Measurements from ENCODE around the gene PSMC3IP.

DNA sequence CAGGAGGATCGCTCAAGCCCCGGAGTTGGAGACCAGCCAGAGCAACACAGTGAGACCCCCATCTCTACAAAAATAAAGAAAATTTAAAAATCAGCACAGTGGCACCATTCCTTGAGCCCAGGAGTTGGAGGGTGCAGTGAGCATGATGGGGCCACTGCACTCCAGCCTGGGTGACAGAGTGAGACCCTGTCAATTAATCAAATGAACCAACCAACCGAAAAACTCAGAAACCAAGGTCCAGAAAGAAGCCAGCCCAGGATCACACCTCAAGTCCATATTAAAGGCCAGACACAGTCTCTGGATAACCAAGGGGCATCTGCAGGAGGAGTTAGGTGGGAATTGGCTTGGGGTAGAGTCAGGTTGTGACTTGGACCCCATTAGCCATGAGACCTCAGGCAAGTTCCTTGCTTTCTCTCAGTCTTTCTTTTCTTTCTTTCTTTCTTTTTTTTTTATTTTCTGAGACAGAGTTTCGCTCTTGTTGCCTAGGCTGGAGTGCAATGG is 22.4 kb downstream of the PSMC3IP start:
- no peak for TF ChIP-seq RFX5 (IDR thresholded peaks at IDR 0.05; ENCODE audit: low read depth, low read length)
- TF ChIP-seq CTCF (conservative IDR thresholded peaks at IDR 0.05; ENCODE audit: low read depth, low read length) = no peak
- no peak for TF ChIP-seq POLR2A (IDR thresholded peaks at IDR 0.05; ENCODE audit: low read depth, low read length)
- TF ChIP-seq CEBPB (IDR thresholded peaks at IDR 0.05; ENCODE audit: low read depth, low read length) = no peak
